GM13976 (cell line): ENCODE data around the gene ZNF337.
"Not testable (repeated sequence)": the region's sequence is repeated elsewhere in the genome, so short reads cannot be mapped to it uniquely, and the experiment has no call there.

Source experiments
- DNase-seq: peaks from one replicate; pipeline ENCODE4 v3.0.0; 2012; ENCODE audit warnings: low spot score
- CTCF ChIP-seq: IDR thresholded peaks from 2 replicates; pipeline ENCODE4 v1.5.1; 2012; ENCODE audit warnings: borderline replicate concordance, mild to moderate bottlenecking; ENCODE audit not compliant: insufficient read depth; ENCODE audit errors: extremely low read depth, missing control alignments, control extremely low read depth
- in situ Hi-C: fragments of 300-500 bp; cut with MboI; formaldehyde crosslinking; loops from one replicate; pipeline ENCODE4 v1.12.0; 2022; ENCODE audit warnings: low sequenced_read_pairs, mixed read lengths, inconsistent platforms; ENCODE audit not compliant: unreplicated experiment

ZNF337 gene

GRCh38 chr20:25659999-25660398 lies 36.7 kb downstream of the ZNF337 start:
- in situ Hi-C loops = no loop called here

GRCh38 chr20:25654487-25654886 lies 42.2 kb downstream of the ZNF337 start:
- no peak for TF ChIP-seq CTCF
- in situ Hi-C loops = no loop called here
- no peak for DNase-seq

More at GRCh38 chr20:25659999-25660398, 36.7 kb downstream of the ZNF337 start:
- TF ChIP-seq CTCF = no peak
- DNase-seq = no peak

GRCh38 chr20:25652866-25653265 lies 43.8 kb downstream of the ZNF337 start:
- in situ Hi-C loops, DNase-seq: not testable (repeated sequence)

GRCh38 chr20:25644814-25645213 lies 51.8 kb downstream of the ZNF337 start:
- no peak for DNase-seq
- TF ChIP-seq CTCF = no peak
- in situ Hi-C loops = no loop called here

GRCh38 chr20:25643716-25644115 lies 52.9 kb downstream of the ZNF337 start:
- no peak for DNase-seq
- TF ChIP-seq CTCF = no peak
- in situ Hi-C loops = no loop called here

- in situ Hi-C loops = no loop called here
- no peak for DNase-seq
- no peak for TF ChIP-seq CTCF
Measured at GRCh38 chr20:25637247-25637646, 59.4 kb downstream of the ZNF337 start.

GRCh38 chr20:25632940-25633790 lies 63.5 kb downstream of the ZNF337 start:
- in situ Hi-C loops = no loop called here
- no peak for DNase-seq
- no peak for TF ChIP-seq CTCF

- in situ Hi-C loops = not testable (repeated sequence)
Measured at GRCh38 chr20:25630615-25631014, 66.0 kb downstream of the ZNF337 start.

More at GRCh38 chr20:25630615-25631014, 66.0 kb downstream of the ZNF337 start:
- DNase-seq = not testable (repeated sequence)
